ENCODE data around the gene PSD4.

PSD4 gene

GRCh38 chr2:113197347-113198047 is 23.7 kb downstream of the PSD4 start:
- Histone ChIP-seq H3K27me3 (ENCODE audit: control insufficient read depth, insufficient read depth, low read length) (peaks cover 8% of the 10 kb centered on the region), H3K4me3 (ENCODE audit: low read length) (no peak overlapping the region), H3K27ac (ENCODE audit: low read length) (no peak overlapping the region), H3K36me3 (ENCODE audit: control insufficient read depth, low read depth, low read length) (no peaks in the 10 kb centered on the region), H3K9me3 (ENCODE audit: control insufficient read depth, low read depth, low read length) (no peaks in the 10 kb centered on the region), H3K4me1 (ENCODE audit: control insufficient read depth, low read depth, low read length) (no peaks in the 10 kb centered on the region), H3K9ac (ENCODE audit: low read length) (no peak overlapping the region)

DNA sequence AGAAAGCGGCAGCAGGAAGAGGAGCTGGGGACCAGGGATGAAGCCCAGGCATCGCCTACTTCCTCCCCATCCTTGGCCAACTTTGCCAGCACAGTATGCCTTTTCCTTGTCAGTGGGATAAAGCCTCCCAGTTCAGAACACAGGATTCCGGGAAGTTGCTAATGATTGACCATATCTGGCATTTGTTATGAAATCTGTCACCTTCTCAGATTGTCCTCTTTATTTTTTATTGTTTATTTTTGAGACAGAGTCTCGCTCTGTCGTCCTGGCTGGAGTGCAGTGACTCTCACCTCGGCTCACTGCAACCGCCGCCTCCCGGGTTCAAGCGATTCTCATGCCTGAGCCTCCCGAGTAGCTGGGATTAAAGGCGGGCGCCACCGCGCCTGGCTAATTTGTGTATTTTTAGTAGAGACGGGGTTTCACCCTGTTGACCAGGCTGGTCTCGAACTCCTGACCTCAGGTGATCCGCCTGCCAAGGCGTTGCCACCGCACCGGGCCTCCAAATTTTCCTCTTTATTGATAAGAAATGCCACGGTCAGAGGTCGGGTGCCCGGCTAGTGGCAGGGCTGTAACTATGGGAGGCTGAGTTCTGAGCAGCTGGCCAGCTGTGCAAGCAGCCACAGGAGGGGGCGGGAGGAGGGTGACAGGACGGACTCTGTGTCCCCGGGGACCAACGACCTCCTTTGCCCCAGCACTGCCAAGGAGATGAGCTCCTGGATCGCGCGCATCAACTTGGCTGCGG is 24.4 kb downstream of the PSD4 start:
- Histone ChIP-seq H3K4me1 (ENCODE audit: control insufficient read depth, low read depth, low read length) (no peaks in the 10 kb centered on the region), H3K9ac (ENCODE audit: low read length) (no peak overlapping the region), H3K9me3 (ENCODE audit: control insufficient read depth, low read depth, low read length) (no peaks in the 10 kb centered on the region), H3K27me3 (ENCODE audit: control insufficient read depth, insufficient read depth, low read length) (peaks cover 8% of the 10 kb centered on the region), H3K36me3 (ENCODE audit: control insufficient read depth, low read depth, low read length) (no peaks in the 10 kb centered on the region), H3K27ac (ENCODE audit: low read length) (no peak overlapping the region), H3K4me3 (ENCODE audit: low read length) (peak overlapping the region; percentile 66)

GRCh38 chr2:113198790-113199612 is 25.2 kb downstream of the PSD4 start:
- peak overlapping the region; percentile 66 for H3K4me3 ChIP-seq (ENCODE audit: low read length)
- peaks cover 8% of the 10 kb centered on the region for H3K27me3 ChIP-seq (ENCODE audit: control insufficient read depth, insufficient read depth, low read length)
- no peak overlapping the region for H3K27ac ChIP-seq (ENCODE audit: low read length)
- H3K9me3 ChIP-seq (ENCODE audit: control insufficient read depth, low read depth, low read length), result no peaks in the 10 kb centered on the region
- peak overlapping the region; percentile 30 for H3K9ac ChIP-seq (ENCODE audit: low read length)
- H3K36me3 ChIP-seq (ENCODE audit: control insufficient read depth, low read depth, low read length), result no peaks in the 10 kb centered on the region
- no peaks in the 10 kb centered on the region for H3K4me1 ChIP-seq (ENCODE audit: control insufficient read depth, low read depth, low read length)

DNA sequence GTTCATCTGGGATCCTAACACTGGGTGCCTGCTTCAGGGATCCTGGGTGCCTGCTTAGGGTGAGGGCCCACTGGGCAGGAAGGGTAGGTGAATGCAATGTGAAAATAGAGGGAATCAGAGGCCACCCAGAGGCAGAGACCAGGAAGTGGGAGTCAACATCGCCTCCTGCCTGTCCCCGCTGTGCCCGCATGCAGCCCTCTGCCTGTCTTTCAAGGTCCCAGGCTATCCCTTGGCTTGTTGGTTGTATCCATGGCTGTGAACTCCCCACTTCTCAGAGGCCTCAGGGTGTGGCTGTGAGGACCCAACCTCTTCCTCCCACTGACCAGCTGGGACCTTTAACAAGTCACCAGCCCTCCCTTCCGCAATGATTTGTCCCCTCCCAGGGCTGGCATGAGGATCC is 26.5 kb downstream of the PSD4 start:
- H3K9me3 ChIP-seq (ENCODE audit: control insufficient read depth, low read depth, low read length), result no peaks in the 10 kb centered on the region
- no peaks in the 10 kb centered on the region for H3K36me3 ChIP-seq (ENCODE audit: control insufficient read depth, low read depth, low read length)
- peaks cover 8% of the 10 kb centered on the region for H3K27me3 ChIP-seq (ENCODE audit: control insufficient read depth, insufficient read depth, low read length)
- no peak overlapping the region for H3K4me3 ChIP-seq (ENCODE audit: low read length)
- H3K27ac ChIP-seq (ENCODE audit: low read length), result no peak overlapping the region
- no peaks in the 10 kb centered on the region for H3K4me1 ChIP-seq (ENCODE audit: control insufficient read depth, low read depth, low read length)
- H3K9ac ChIP-seq (ENCODE audit: low read length), result no peak overlapping the region

DNA sequence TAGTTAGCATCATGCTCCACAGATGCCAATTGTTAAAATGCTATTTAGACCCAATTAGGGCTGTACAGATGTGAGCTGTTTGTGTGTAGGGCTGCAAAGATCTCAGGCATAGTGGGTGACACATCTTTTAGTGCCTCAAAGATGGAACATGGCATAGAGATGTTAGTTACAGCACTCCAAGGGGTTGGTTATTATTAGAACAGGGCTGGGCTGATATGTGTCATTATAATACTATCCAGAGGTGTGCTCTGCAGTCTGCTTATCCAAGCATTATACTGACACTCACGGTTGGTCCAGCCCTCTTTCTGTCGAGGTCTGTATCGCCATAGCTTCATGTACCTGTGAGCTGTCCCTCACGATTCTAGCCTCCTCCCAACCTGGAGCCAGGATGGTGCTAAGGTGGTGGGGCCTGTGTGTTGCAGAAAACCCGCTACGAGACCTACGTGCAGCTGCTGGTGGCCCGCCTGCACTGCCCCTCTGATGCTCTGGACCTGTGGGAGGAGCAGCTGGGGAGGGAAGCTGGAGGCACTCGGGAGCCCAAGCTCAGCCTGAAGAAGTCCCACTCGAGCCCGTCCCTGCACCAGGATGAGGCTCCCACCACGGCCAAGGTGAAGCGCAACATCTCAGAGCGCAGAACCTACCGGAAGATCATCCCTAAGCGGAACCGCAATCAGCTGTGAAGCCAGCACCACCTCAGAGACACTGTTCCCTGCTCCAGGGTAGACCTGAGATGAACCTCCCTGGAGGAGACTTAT is 27.1 kb downstream of the PSD4 start:
- no peak overlapping the region for H3K4me3 ChIP-seq (ENCODE audit: low read length)
- no peaks in the 10 kb centered on the region for H3K4me1 ChIP-seq (ENCODE audit: control insufficient read depth, low read depth, low read length)
- H3K36me3 ChIP-seq (ENCODE audit: control insufficient read depth, low read depth, low read length), result no peaks in the 10 kb centered on the region
- peaks cover 8% of the 10 kb centered on the region for H3K27me3 ChIP-seq (ENCODE audit: control insufficient read depth, insufficient read depth, low read length)
- no peak overlapping the region for H3K9ac ChIP-seq (ENCODE audit: low read length)
- no peaks in the 10 kb centered on the region for H3K9me3 ChIP-seq (ENCODE audit: control insufficient read depth, low read depth, low read length)
- H3K27ac ChIP-seq (ENCODE audit: low read length), result no peak overlapping the region

GRCh38 chr2:113201496-113202304 is 27.9 kb downstream of the PSD4 start:
- Histone ChIP-seq H3K27me3 (ENCODE audit: control insufficient read depth, insufficient read depth, low read length) (peaks cover 8% of the 10 kb centered on the region), H3K27ac (ENCODE audit: low read length) (no peak overlapping the region), H3K4me1 (ENCODE audit: control insufficient read depth, low read depth, low read length) (no peaks in the 10 kb centered on the region), H3K36me3 (ENCODE audit: control insufficient read depth, low read depth, low read length) (no peaks in the 10 kb centered on the region), H3K9me3 (ENCODE audit: control insufficient read depth, low read depth, low read length) (no peaks in the 10 kb centered on the region), H3K4me3 (ENCODE audit: low read length) (no peak overlapping the region), H3K9ac (ENCODE audit: low read length) (no peak overlapping the region)

- H3K36me3 ChIP-seq (ENCODE audit: control insufficient read depth, low read depth, low read length), result no peaks in the 10 kb centered on the region
- H3K9ac ChIP-seq (ENCODE audit: low read length), result no peak overlapping the region
Measured at GRCh38 chr2:113202305-113203216, 28.8 kb downstream of the PSD4 start.

GRCh38 chr2:113203217-113203530 is 29.4 kb downstream of the PSD4 start:
- H3K27ac ChIP-seq (ENCODE audit: low read length), result no peak overlapping the region
- H3K27me3 ChIP-seq (ENCODE audit: control insufficient read depth, insufficient read depth, low read length), result peaks cover 3% of the 10 kb centered on the region
- H3K4me1 ChIP-seq (ENCODE audit: control insufficient read depth, low read depth, low read length), result no peaks in the 10 kb centered on the region
- no peaks in the 10 kb centered on the region for H3K9me3 ChIP-seq (ENCODE audit: control insufficient read depth, low read depth, low read length)
- no peak overlapping the region for H3K9ac ChIP-seq (ENCODE audit: low read length)
- H3K36me3 ChIP-seq (ENCODE audit: control insufficient read depth, low read depth, low read length), result no peaks in the 10 kb centered on the region
- no peak overlapping the region for H3K4me3 ChIP-seq (ENCODE audit: low read length)

More at GRCh38 chr2:113202305-113203216, 28.8 kb downstream of the PSD4 start:
- H3K27ac ChIP-seq (ENCODE audit: low read length), result no peak overlapping the region
- no peak overlapping the region for H3K4me3 ChIP-seq (ENCODE audit: low read length)
- H3K9me3 ChIP-seq (ENCODE audit: control insufficient read depth, low read depth, low read length), result no peaks in the 10 kb centered on the region
- H3K27me3 ChIP-seq (ENCODE audit: control insufficient read depth, insufficient read depth, low read length), result peaks cover 8% of the 10 kb centered on the region
- H3K4me1 ChIP-seq (ENCODE audit: control insufficient read depth, low read depth, low read length), result no peaks in the 10 kb centered on the region

DNA sequence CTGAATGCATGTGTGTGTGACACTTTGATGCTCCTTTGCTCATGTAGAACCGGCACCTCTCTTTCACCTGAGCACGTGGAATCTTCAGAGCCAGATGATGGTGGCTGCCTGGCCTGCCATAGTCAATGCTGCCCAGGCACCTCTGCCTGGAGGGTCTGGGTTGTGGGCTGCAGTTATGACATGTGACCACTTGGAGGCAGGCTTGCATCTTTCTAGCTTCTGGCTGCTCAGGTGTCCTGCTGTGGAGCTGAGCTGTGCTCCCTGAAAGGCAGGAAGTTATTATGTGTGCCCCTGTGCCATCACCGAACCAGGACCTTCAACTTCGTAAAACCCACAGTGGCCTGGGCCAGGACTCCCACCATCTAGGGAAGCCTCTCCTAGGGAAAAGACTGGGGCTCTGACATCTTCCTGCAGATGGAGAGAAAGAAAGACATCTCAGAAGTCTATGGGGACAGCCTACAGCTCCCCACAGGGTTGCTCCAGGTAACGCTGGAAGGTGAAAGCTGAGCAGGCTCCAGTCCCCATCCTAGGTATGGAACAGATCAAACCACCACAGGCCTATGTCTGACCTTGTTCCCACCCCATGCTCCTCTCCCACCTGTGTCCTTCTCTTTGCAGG is 30.2 kb downstream of the PSD4 start:
- Histone ChIP-seq H3K9ac (ENCODE audit: low read length) (no peak overlapping the region), H3K27me3 (ENCODE audit: control insufficient read depth, insufficient read depth, low read length) (no peaks in the 10 kb centered on the region), H3K36me3 (ENCODE audit: control insufficient read depth, low read depth, low read length) (no peaks in the 10 kb centered on the region), H3K4me3 (ENCODE audit: low read length) (no peak overlapping the region), H3K9me3 (ENCODE audit: control insufficient read depth, low read depth, low read length) (no peaks in the 10 kb centered on the region), H3K4me1 (ENCODE audit: control insufficient read depth, low read depth, low read length) (no peaks in the 10 kb centered on the region), H3K27ac (ENCODE audit: low read length) (no peak overlapping the region)

DNA sequence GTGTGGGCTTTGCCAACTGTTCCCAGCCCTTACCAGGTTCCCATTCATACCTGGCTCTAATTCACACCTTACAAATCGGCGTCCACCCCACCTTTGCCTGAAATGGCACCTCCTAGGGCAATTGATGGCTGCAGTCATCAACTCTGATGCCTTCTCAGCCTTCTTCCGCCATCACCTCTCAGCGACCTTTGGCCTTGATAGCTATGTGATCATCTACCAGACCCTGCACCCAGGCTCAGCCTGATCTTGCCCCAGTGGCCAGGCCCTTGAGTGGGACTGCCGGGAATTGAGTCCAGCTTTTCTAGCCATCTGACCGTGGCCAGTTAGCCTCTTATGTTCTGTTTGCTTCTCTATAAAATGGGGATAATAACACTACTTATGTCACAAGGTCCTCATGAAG is 32.5 kb downstream of the PSD4 start:
- Histone ChIP-seq H3K9me3 (ENCODE audit: control insufficient read depth, low read depth, low read length) (no peaks in the 10 kb centered on the region), H3K27ac (ENCODE audit: low read length) (no peak overlapping the region), H3K4me1 (ENCODE audit: control insufficient read depth, low read depth, low read length) (no peaks in the 10 kb centered on the region), H3K27me3 (ENCODE audit: control insufficient read depth, insufficient read depth, low read length) (no peaks in the 10 kb centered on the region), H3K9ac (ENCODE audit: low read length) (no peak overlapping the region), H3K36me3 (ENCODE audit: control insufficient read depth, low read depth, low read length) (no peaks in the 10 kb centered on the region), H3K4me3 (ENCODE audit: low read length) (no peak overlapping the region)
